ENCODE results near the gene ADSS1.

ADSS1 gene

DNA sequence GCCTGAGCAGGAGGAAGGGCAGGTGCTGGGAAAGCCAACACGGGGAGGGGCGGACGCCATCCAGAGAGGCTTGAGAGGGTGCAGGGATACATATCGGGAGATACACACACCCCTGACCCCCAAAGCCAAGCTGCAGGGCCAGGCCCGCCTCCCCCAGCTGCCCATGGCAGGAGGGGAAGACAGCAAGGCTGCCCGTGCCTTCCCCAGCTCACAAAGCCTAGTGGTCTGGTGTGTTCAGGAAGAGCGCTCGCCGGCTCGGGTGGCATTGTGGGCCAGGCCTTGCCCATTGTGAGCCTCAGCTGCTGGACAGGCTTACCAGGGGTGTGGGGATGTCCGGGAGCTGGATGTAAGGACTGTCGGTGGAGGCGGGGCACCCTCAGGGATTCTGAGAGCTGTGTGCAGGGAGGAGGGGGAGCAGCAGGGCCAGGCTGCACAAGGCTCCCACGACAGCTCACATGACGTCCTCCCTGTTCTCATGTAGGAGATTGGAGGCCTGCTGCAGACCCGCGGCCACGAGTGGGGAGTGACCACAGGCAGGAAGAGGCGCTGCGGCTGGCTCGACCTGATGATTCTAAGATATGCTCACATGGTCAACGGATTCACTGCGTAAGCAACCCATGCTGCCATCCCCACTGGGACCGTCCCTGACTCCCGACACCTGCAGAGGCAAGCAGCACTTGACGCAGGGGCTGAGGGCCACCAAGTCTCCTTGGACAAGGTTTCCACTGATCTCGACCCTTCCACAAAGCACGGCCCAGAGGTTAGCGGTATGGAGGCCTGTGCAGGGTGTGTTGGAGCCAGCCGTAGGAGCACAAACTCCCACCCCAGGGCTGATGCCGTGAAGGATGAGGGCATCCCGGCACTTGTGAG is 18.8 kb downstream of the ADSS1 start:
- Histone ChIP-seq H4K20me1 (ENCODE audit: insufficient read depth, low read length) (no peaks in the 10 kb centered on the region), H3K9me2 (ENCODE audit: low read depth, low read length) (no peaks in the 10 kb centered on the region), H3K4me1 (ENCODE audit: insufficient read depth, low read length, severe bottlenecking) (no peaks in the 10 kb centered on the region), H3K4me2 (ENCODE audit: low read length) (no peak overlapping the region), H3F3A (ENCODE audit: insufficient read depth, low read length) (no peaks in the 10 kb centered on the region), H3K9me3 (ENCODE audit: low read length) (no peaks in the 10 kb centered on the region), H3K27ac (ENCODE audit: low read depth, low read length, poor library complexity, severe bottlenecking) (no peak overlapping the region), H3K4me3 (ENCODE audit: low read depth, low read length, poor library complexity, severe bottlenecking) (no peak overlapping the region), H3K36me3 (ENCODE audit: insufficient read depth, low read length) (no peaks in the 10 kb centered on the region), H2AFZ (ENCODE audit: low read length) (no peak overlapping the region), H3K9ac (ENCODE audit: low read length) (no peak overlapping the region), H3K79me2 (ENCODE audit: insufficient read depth, low read length) (no peaks in the 10 kb centered on the region), H3K27me3 (ENCODE audit: insufficient read depth, low read length) (peaks cover 22% of the 10 kb centered on the region; the same call in 1 of the 2 replicates)
- TF ChIP-seq, protein P1, sequence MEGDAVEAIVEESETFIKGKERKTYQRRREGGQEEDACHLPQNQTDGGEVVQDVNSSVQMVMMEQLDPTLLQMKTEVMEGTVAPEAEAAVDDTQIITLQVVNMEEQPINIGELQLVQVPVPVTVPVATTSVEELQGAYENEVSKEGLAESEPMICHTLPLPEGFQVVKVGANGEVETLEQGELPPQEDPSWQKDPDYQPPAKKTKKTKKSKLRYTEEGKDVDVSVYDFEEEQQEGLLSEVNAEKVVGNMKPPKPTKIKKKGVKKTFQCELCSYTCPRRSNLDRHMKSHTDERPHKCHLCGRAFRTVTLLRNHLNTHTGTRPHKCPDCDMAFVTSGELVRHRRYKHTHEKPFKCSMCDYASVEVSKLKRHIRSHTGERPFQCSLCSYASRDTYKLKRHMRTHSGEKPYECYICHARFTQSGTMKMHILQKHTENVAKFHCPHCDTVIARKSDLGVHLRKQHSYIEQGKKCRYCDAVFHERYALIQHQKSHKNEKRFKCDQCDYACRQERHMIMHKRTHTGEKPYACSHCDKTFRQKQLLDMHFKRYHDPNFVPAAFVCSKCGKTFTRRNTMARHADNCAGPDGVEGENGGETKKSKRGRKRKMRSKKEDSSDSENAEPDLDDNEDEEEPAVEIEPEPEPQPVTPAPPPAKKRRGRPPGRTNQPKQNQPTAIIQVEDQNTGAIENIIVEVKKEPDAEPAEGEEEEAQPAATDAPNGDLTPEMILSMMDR (IDR thresholded peaks at IDR 0.05; ENCODE audit: low read length): no peak
- no peak for TF ChIP-seq EZH2 (IDR thresholded peaks at IDR 0.05; ENCODE audit: borderline replicate concordance, low read length)

DNA sequence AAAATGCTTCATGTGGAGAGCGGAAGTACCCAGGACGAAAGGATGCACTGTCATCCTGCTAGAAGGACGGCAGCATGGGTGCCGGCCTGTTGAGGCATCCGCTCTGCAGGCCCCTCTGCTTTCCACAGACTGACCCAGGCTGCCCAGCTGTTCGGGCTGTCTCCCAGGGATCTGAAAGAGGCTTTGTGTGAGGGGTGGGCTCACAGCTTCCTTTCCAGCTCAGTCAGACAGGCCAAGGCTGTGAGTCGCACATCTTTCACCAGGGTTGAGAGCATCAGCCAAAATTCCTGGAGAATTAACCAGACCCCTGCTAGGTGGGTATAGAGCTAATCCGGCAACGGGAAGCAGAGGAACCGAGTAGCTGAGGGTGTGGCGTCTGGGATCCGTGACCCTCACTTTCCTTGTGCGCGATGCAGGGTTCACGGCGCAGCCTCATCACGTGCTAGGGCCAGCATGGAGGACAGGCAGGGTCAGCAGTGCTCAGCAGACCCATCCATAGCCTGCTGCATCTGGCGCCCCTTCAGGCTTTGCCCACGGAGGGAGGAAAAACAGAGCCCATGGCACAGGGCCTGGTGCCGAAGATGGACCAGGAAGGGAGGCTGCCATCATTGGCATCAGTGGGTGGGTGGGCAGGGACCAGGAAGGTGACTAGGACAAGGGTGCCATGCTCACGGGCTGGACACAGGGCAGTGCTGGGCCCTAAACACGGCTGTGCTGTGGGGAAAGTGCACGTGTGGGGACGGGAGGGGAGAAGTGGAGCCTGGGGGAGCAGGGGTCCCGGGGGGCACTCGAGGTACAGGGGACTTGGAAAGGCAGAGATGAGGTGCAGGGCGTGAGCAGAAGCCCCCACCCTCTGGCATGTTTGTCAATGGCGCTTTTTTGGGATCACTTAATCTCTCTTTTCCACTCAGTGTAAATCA is 19.7 kb downstream of the ADSS1 start:
- no peak overlapping the region for H2AFZ ChIP-seq (ENCODE audit: low read length)
- no peaks in the 10 kb centered on the region for H4K20me1 ChIP-seq (ENCODE audit: insufficient read depth, low read length)
- TF ChIP-seq EZH2 (IDR thresholded peaks at IDR 0.05; ENCODE audit: borderline replicate concordance, low read length): no peak
- TF ChIP-seq, protein P1 (IDR thresholded peaks at IDR 0.05; ENCODE audit: low read length): no peak
- no peaks in the 10 kb centered on the region for H3K79me2 ChIP-seq (ENCODE audit: insufficient read depth, low read length)
- H3K27me3 ChIP-seq (ENCODE audit: insufficient read depth, low read length): peaks cover 18% of the 10 kb centered on the region; the same call in 1 of the 2 replicates
- H3K4me3 ChIP-seq (ENCODE audit: low read depth, low read length, poor library complexity, severe bottlenecking): no peak overlapping the region
- no peak overlapping the region for H3K27ac ChIP-seq (ENCODE audit: low read depth, low read length, poor library complexity, severe bottlenecking)
- H3K4me2 ChIP-seq (ENCODE audit: low read length): no peak overlapping the region
- H3K36me3 ChIP-seq (ENCODE audit: insufficient read depth, low read length): no peaks in the 10 kb centered on the region
- no peak overlapping the region for H3K9ac ChIP-seq (ENCODE audit: low read length)
- H3K9me3 ChIP-seq (ENCODE audit: low read length): no peaks in the 10 kb centered on the region
- H3K9me2 ChIP-seq (ENCODE audit: low read depth, low read length): no peaks in the 10 kb centered on the region
- H3K4me1 ChIP-seq (ENCODE audit: insufficient read depth, low read length, severe bottlenecking): no peaks in the 10 kb centered on the region
- H3F3A ChIP-seq (ENCODE audit: insufficient read depth, low read length): no peaks in the 10 kb centered on the region

DNA sequence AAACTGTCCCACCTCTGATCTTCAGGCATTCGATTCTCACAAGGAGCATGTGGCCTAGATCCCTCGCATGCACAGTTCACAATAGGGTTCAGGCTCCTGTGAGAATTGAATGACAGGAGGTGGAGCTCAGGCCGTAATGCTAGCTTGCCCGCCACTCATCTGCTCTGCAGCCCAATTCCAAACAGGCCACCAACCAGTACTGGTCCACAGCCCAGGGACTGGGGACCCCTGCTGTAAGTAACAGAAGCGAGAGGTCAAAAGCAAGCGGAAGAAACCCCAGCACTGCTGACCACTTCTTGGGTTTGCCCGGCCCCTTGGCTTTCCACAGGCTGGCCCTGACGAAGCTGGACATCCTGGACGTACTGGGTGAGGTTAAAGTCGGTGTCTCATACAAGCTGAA is 20.5 kb downstream of the ADSS1 start:
- Histone ChIP-seq H3K9me3 (ENCODE audit: low read length) (no peaks in the 10 kb centered on the region), H2AFZ (ENCODE audit: low read length) (no peak overlapping the region), H3K9me2 (ENCODE audit: low read depth, low read length) (no peaks in the 10 kb centered on the region), H3K4me2 (ENCODE audit: low read length) (no peak overlapping the region), H3K9ac (ENCODE audit: low read length) (no peak overlapping the region), H3K79me2 (ENCODE audit: insufficient read depth, low read length) (no peaks in the 10 kb centered on the region), H3K27ac (ENCODE audit: low read depth, low read length, poor library complexity, severe bottlenecking) (no peak overlapping the region), H3K4me3 (ENCODE audit: low read depth, low read length, poor library complexity, severe bottlenecking) (no peak overlapping the region), H3K4me1 (ENCODE audit: insufficient read depth, low read length, severe bottlenecking) (no peaks in the 10 kb centered on the region), H3F3A (ENCODE audit: insufficient read depth, low read length) (no peaks in the 10 kb centered on the region), H4K20me1 (ENCODE audit: insufficient read depth, low read length) (no peaks in the 10 kb centered on the region), H3K36me3 (ENCODE audit: insufficient read depth, low read length) (no peaks in the 10 kb centered on the region), H3K27me3 (ENCODE audit: insufficient read depth, low read length) (peaks cover 13% of the 10 kb centered on the region; the same call in 1 of the 2 replicates)
- TF ChIP-seq, protein P1 (IDR thresholded peaks at IDR 0.05; ENCODE audit: low read length): no peak
